ENCODE data around the gene ERICH6B. TPM values are rescaled to one million over a fixed set of nuclear protein-coding genes. Genes with fewer than 3 reads are reported as not detected.

The ERICH6B gene
- total and polyA plus RNA-seq, 4 experiments from 2014 or later: 0.39 TPM; not detected in 3

- Mint-ChIP-seq H3K36me3 (no peaks in the 10 kb centered on the region), H3K27ac (no peak overlapping the region), H3K9me3 (no peaks in the 10 kb centered on the region), H3K4me1 (no peaks in the 10 kb centered on the region), H3K27me3 (no peaks in the 10 kb centered on the region), H3K4me3 (no peak overlapping the region)
- ChIA-PET CTCF (ENCODE audit: partially characterized antibody) (no interaction called here), POLR2A (ENCODE audit: partially characterized antibody) (no interaction called here)
- Histone ChIP-seq H3K36me3 (ENCODE audit: insufficient read depth, low read length) (no peaks in the 10 kb centered on the region), H3K9me3 (ENCODE audit: control insufficient read depth in 1 of 2, low read length in 2 of 2) (no peaks in the 10 kb centered on the region), H3K4me1 (ENCODE audit: insufficient read depth, low read length) (no peaks in the 10 kb centered on the region), H3K27ac (ENCODE audit: low read depth, low read length) (no peak overlapping the region), H3K4me3 (ENCODE audit: low read length in 2 of 2) (no peak overlapping the region), H3K27me3 (ENCODE audit: insufficient read depth, low read length) (no peaks in the 10 kb centered on the region)
- DNase-seq: no peak
- intact Hi-C loops (cut with micrococcal nuclease): no loop called here
Measured at GRCh38 chr13:45544520-45544919, 71.0 kb downstream of the ERICH6B start.

GRCh38 chr13:45542878-45543277, 72.7 kb downstream of the ERICH6B start:
- DNase-seq: no peak
- intact Hi-C loops (cut with micrococcal nuclease): no loop called here
- H3K9me3 Mint-ChIP-seq: no peaks in the 10 kb centered on the region
- H3K4me3 Mint-ChIP-seq: no peak overlapping the region
- peaks cover 0 to 2% (median 0%) of the 10 kb centered on the region in 4 donors for H3K4me1 Mint-ChIP-seq
- no peaks in the 10 kb centered on the region for H3K27me3 Mint-ChIP-seq
- POLR2A ChIA-PET (ENCODE audit: partially characterized antibody): no interaction called here
- H3K27ac ChIP-seq (ENCODE audit: low read depth, low read length): no peak overlapping the region
- H3K27me3 ChIP-seq (ENCODE audit: insufficient read depth, low read length): no peaks in the 10 kb centered on the region
- no peak overlapping the region for H3K4me3 ChIP-seq (ENCODE audit: low read length in 2 of 2)
- no peaks in the 10 kb centered on the region for H3K36me3 ChIP-seq (ENCODE audit: insufficient read depth, low read length)
- H3K9me3 ChIP-seq (ENCODE audit: control insufficient read depth in 1 of 2, low read length in 2 of 2): no peaks in the 10 kb centered on the region
- no peaks in the 10 kb centered on the region for H3K4me1 ChIP-seq (ENCODE audit: insufficient read depth, low read length)
- no peak overlapping the region for H3K27ac Mint-ChIP-seq
- CTCF ChIA-PET (ENCODE audit: partially characterized antibody): no interaction called here
- H3K36me3 Mint-ChIP-seq: no peaks in the 10 kb centered on the region

- Histone ChIP-seq H3K27me3 (ENCODE audit: insufficient read depth, low read length) (no peaks in the 10 kb centered on the region), H3K36me3 (ENCODE audit: insufficient read depth, low read length) (no peaks in the 10 kb centered on the region), H3K9me3 (ENCODE audit: control insufficient read depth in 1 of 2, low read length in 2 of 2) (no peaks in the 10 kb centered on the region), H3K4me1 (ENCODE audit: insufficient read depth, low read length) (no peaks in the 10 kb centered on the region), H3K4me3 (ENCODE audit: low read length in 2 of 2) (no peak overlapping the region), H3K27ac (ENCODE audit: low read depth, low read length) (no peak overlapping the region)
- CTCF ChIA-PET (ENCODE audit: partially characterized antibody): no interaction called here
- Mint-ChIP-seq H3K36me3 (no peaks in the 10 kb centered on the region), H3K27ac (no peak overlapping the region), H3K9me3 (no peaks in the 10 kb centered on the region), H3K27me3 (no peaks in the 10 kb centered on the region), H3K4me1 (peaks cover 0 to 2% (median 0%) of the 10 kb centered on the region in 4 donors), H3K4me3 (no peak overlapping the region)
- DNase-seq: no peak
- intact Hi-C loops (cut with micrococcal nuclease): no loop called here
- POLR2A ChIA-PET (ENCODE audit: partially characterized antibody): no interaction called here
Measured at GRCh38 chr13:45542391-45542790, 73.1 kb downstream of the ERICH6B start.

GRCh38 chr13:45541806-45542205, 73.7 kb downstream of the ERICH6B start:
- no peak overlapping the region for H3K4me3 ChIP-seq (ENCODE audit: low read length in 2 of 2)
- ChIA-PET POLR2A (ENCODE audit: partially characterized antibody) (no interaction called here), CTCF (ENCODE audit: partially characterized antibody) (no interaction called here)
- H3K36me3 Mint-ChIP-seq: peaks cover 0 to 2% of the 10 kb centered on the region in 2 donors
- no peaks in the 10 kb centered on the region for H3K9me3 Mint-ChIP-seq
- no peaks in the 10 kb centered on the region for H3K36me3 ChIP-seq (ENCODE audit: insufficient read depth, low read length)
- peaks cover 0 to 3% (median 0%) of the 10 kb centered on the region in 4 donors for H3K4me1 Mint-ChIP-seq
- no peaks in the 10 kb centered on the region for H3K27me3 Mint-ChIP-seq
- no peak overlapping the region for H3K27ac Mint-ChIP-seq
- no peak for DNase-seq
- no peak overlapping the region for H3K27ac ChIP-seq (ENCODE audit: low read depth, low read length)
- H3K27me3 ChIP-seq (ENCODE audit: insufficient read depth, low read length): no peaks in the 10 kb centered on the region
- no peaks in the 10 kb centered on the region for H3K4me1 ChIP-seq (ENCODE audit: insufficient read depth, low read length)
- H3K4me3 Mint-ChIP-seq: no peak overlapping the region
- no peaks in the 10 kb centered on the region for H3K9me3 ChIP-seq (ENCODE audit: control insufficient read depth in 1 of 2, low read length in 2 of 2)
- intact Hi-C loops (cut with micrococcal nuclease): no loop called here

GRCh38 chr13:45540864-45541263, 74.7 kb downstream of the ERICH6B start:
- intact Hi-C loops (cut with micrococcal nuclease): no loop called here
- DNase-seq: no peak
- POLR2A ChIA-PET (ENCODE audit: partially characterized antibody): no interaction called here
- Histone ChIP-seq H3K27ac (ENCODE audit: low read depth, low read length) (no peak overlapping the region), H3K36me3 (ENCODE audit: insufficient read depth, low read length) (peaks cover under 1% of the 10 kb centered on the region), H3K4me3 (ENCODE audit: low read length in 2 of 2) (no peak overlapping the region), H3K9me3 (ENCODE audit: control insufficient read depth in 1 of 2, low read length in 2 of 2) (no peaks in the 10 kb centered on the region), H3K4me1 (ENCODE audit: insufficient read depth, low read length) (no peaks in the 10 kb centered on the region), H3K27me3 (ENCODE audit: insufficient read depth, low read length) (no peaks in the 10 kb centered on the region)
- Mint-ChIP-seq H3K4me3 (no peak overlapping the region), H3K27me3 (no peaks in the 10 kb centered on the region), H3K36me3 (peaks cover 3 to 6% of the 10 kb centered on the region in 2 donors), H3K4me1 (peaks cover 0 to 3% (median 0%) of the 10 kb centered on the region in 4 donors), H3K27ac (no peak overlapping the region), H3K9me3 (no peaks in the 10 kb centered on the region)
- CTCF ChIA-PET (ENCODE audit: partially characterized antibody): interaction anchor here (0.6 kb wide), 1 partner anchor 499 kb away, joined by 5 read pairs; no protein-coding TSS in a partner anchor

DNA sequence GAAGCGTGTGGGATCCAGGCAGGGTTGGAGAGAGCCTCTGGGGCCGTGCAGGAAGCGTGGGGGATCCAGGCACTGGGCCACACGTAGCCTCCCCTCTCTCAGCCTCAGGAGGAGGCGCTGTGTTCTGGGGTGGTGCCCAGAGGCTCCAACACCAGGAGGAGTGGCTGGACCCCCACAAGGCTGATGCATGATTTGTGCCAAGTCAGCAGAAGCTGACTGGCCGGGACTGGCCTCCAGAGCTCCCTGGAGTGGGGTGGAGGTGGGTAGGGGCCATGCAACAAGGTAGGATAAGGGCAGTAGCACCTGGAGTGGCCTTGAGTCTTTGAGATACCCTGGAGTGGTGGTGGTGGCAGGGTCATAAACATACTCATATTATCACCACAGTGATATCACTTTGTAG, 75.3 kb downstream of the ERICH6B start:
- CTCF ChIA-PET (ENCODE audit: partially characterized antibody): no interaction called here

GRCh38 chr13:45538382-45538781, 77.2 kb downstream of the ERICH6B start:
- Histone ChIP-seq H3K27me3 (ENCODE audit: insufficient read depth, low read length) (no peaks in the 10 kb centered on the region), H3K4me3 (ENCODE audit: low read length in 2 of 2) (no peak overlapping the region), H3K27ac (ENCODE audit: low read depth, low read length) (no peak overlapping the region), H3K9me3 (ENCODE audit: control insufficient read depth in 1 of 2, low read length in 2 of 2) (no peaks in the 10 kb centered on the region), H3K4me1 (ENCODE audit: insufficient read depth, low read length) (no peaks in the 10 kb centered on the region), H3K36me3 (ENCODE audit: insufficient read depth, low read length) (peaks cover 25% of the 10 kb centered on the region)
- ChIA-PET CTCF (ENCODE audit: partially characterized antibody) (no interaction called here), POLR2A (ENCODE audit: partially characterized antibody) (interaction anchor here (1.5 kb wide), 1 partner anchor 33 kb away, joined by 3 read pairs; no protein-coding TSS in a partner anchor)
- Mint-ChIP-seq H3K27me3 (no peaks in the 10 kb centered on the region), H3K36me3 (peaks cover 23 to 30% of the 10 kb centered on the region in 2 donors), H3K4me3 (no peak overlapping the region), H3K27ac (peak overlapping the region in 1 of 7 donors; percentile 63), H3K9me3 (no peaks in the 10 kb centered on the region), H3K4me1 (peaks cover 0 to 3% (median 0%) of the 10 kb centered on the region in 4 donors)
- no peak for DNase-seq
- intact Hi-C loops (cut with micrococcal nuclease): no loop called here

More for the DNA sequence above, 75.3 kb downstream of the ERICH6B start:
- H3K9me3 Mint-ChIP-seq: no peaks in the 10 kb centered on the region
- Histone ChIP-seq H3K4me3 (ENCODE audit: low read length in 2 of 2) (no peak overlapping the region), H3K9me3 (ENCODE audit: control insufficient read depth in 1 of 2, low read length in 2 of 2) (no peaks in the 10 kb centered on the region), H3K27me3 (ENCODE audit: insufficient read depth, low read length) (no peaks in the 10 kb centered on the region), H3K27ac (ENCODE audit: low read depth, low read length) (no peak overlapping the region), H3K36me3 (ENCODE audit: insufficient read depth, low read length) (peaks cover 7% of the 10 kb centered on the region), H3K4me1 (ENCODE audit: insufficient read depth, low read length) (no peaks in the 10 kb centered on the region)
- peaks cover 7 to 12% of the 10 kb centered on the region in 2 donors for H3K36me3 Mint-ChIP-seq
- H3K27ac Mint-ChIP-seq: peak overlapping the region in 1 of 7 donors; percentile 41
- no peak for DNase-seq
- intact Hi-C loops (cut with micrococcal nuclease): no loop called here
- H3K4me1 Mint-ChIP-seq: peaks cover 0 to 3% (median 0%) of the 10 kb centered on the region in 4 donors
- no peaks in the 10 kb centered on the region for H3K27me3 Mint-ChIP-seq
- POLR2A ChIA-PET (ENCODE audit: partially characterized antibody): no interaction called here
- H3K4me3 Mint-ChIP-seq: no peak overlapping the region

DNA sequence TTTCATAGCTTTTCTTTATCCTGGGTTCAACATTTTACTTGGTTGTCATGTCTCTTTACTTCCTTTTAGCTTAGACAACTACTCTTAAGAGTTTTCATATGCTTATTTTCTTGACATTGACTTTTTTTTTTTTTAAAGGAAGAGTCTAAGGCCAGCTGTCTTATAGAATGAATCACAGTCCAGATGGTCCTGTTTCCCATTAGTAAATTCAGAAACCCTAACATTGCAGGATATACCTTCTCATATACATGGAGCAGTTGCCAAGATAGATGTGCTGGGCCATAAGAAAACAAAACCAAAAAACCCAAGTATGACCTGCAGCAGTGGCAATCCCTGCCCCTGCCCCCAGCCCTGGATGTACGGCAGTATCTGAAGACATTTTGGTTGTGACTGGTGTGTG, 78.0 kb downstream of the ERICH6B start:
- H3K4me3 ChIP-seq (ENCODE audit: low read length in 2 of 2): no peak overlapping the region
- Mint-ChIP-seq H3K4me1 (peaks cover 0 to 3% (median 0%) of the 10 kb centered on the region in 4 donors), H3K27me3 (no peaks in the 10 kb centered on the region), H3K27ac (peak overlapping the region in 2 of 7 donors; percentile 24 to 53), H3K36me3 (peaks cover 31 to 39% of the 10 kb centered on the region in 2 donors), H3K4me3 (no peak overlapping the region), H3K9me3 (no peaks in the 10 kb centered on the region)
- intact Hi-C loops (cut with micrococcal nuclease): no loop called here
- DNase-seq: no peak
- ChIA-PET POLR2A (ENCODE audit: partially characterized antibody) (no interaction called here), CTCF (ENCODE audit: partially characterized antibody) (no interaction called here)
- no peaks in the 10 kb centered on the region for H3K4me1 ChIP-seq (ENCODE audit: insufficient read depth, low read length)
- H3K9me3 ChIP-seq (ENCODE audit: control insufficient read depth in 1 of 2, low read length in 2 of 2): no peaks in the 10 kb centered on the region
- H3K36me3 ChIP-seq (ENCODE audit: insufficient read depth, low read length): peaks cover 27% of the 10 kb centered on the region
- no peak overlapping the region for H3K27ac ChIP-seq (ENCODE audit: low read depth, low read length)
- no peaks in the 10 kb centered on the region for H3K27me3 ChIP-seq (ENCODE audit: insufficient read depth, low read length)

Data from CD4-positive, alpha-beta memory T cell (primary cell).